Mesenchymal stem cell (in vitro differentiated cells and primary cell): Measurements from ENCODE around the gene PIAS2.

ENCODE experiments used
- DNase-seq: peaks from one replicate; pipeline ENCODE4 v3.0.0-alpha.2; 2013
- H2AFZ ChIP-seq: one replicate; pipeline ENCODE4 v1.6.1; 2013; ENCODE audit warnings: low read depth, mild to moderate bottlenecking, control low read depth, inconsistent platforms, low read length, moderate library complexity
- H2AK5ac ChIP-seq: 2 replicates; pipeline ENCODE4 v1.6.1; 2013; ENCODE audit warnings: low read length, moderate library complexity, mild to moderate bottlenecking, inconsistent platforms; ENCODE audit not compliant: severe bottlenecking
- H2BK120ac ChIP-seq: one replicate; pipeline ENCODE4 v1.6.1; 2013; ENCODE audit warnings: low read depth, mild to moderate bottlenecking, inconsistent platforms, low read length, moderate library complexity
- H2BK12ac ChIP-seq, 2 experiments: one replicate each; pipeline ENCODE4 v1.6.1; 2013; ENCODE audit warnings: inconsistent platforms in 2 of 2, low read length in 2 of 2, mild to moderate bottlenecking in 2 of 2, moderate library complexity in 2 of 2, control low read depth in 1 of 2
- H2BK15ac ChIP-seq: one replicate; pipeline ENCODE4 v1.6.1; 2013; ENCODE audit warnings: mild to moderate bottlenecking, low read depth, inconsistent platforms; ENCODE audit not compliant: poor library complexity, severe bottlenecking
- H2BK5ac ChIP-seq: 2 replicates; pipeline ENCODE4 v1.6.1; 2013; ENCODE audit warnings: low read depth, mild to moderate bottlenecking, low read length, control low read depth, inconsistent platforms; ENCODE audit not compliant: poor library complexity, severe bottlenecking
- H3K14ac ChIP-seq, 2 experiments: one replicate each; pipeline ENCODE4 v1.6.1; 2013; ENCODE audit warnings: inconsistent platforms in 2 of 2, low read length in 2 of 2, control low read depth in 1 of 2, mild to moderate bottlenecking in 1 of 2, moderate library complexity in 1 of 2
- H3K18ac ChIP-seq, 2 experiments: one replicate each; pipeline ENCODE4 v1.6.1; 2013; ENCODE audit warnings: inconsistent platforms in 2 of 2, low read length in 2 of 2, control low read depth in 1 of 2, low read depth in 1 of 2, mild to moderate bottlenecking in 1 of 2
- H3K23ac ChIP-seq, 2 experiments: one replicate each; pipeline ENCODE4 v1.6.1; 2013; ENCODE audit warnings: inconsistent platforms in 2 of 2, low read length in 2 of 2, mild to moderate bottlenecking in 2 of 2, moderate library complexity in 2 of 2, control low read depth in 1 of 2
- H3K27ac ChIP-seq: 2 replicates; pipeline ENCODE4 v1.5.1; 2013; ENCODE audit warnings: mild to moderate bottlenecking, moderate library complexity, low read length, control low read depth, inconsistent platforms; ENCODE audit not compliant: poor library complexity, severe bottlenecking
- H3K27me3 ChIP-seq, 2 experiments: 2 replicates each; pipeline versions ENCODE4 v1.6.1 to v1.7.0; 2013; ENCODE audit warnings: low read length in 2 of 2, mild to moderate bottlenecking in 2 of 2, moderate library complexity in 2 of 2, control low read depth in 1 of 2, inconsistent platforms in 1 of 2; ENCODE audit not compliant: control insufficient read depth in 1 of 2, insufficient read depth in 1 of 2
- H3K36me3 ChIP-seq, 2 experiments: 2 replicates each; pipeline versions ENCODE4 v1.6.1 to v1.7.0; 2013; ENCODE audit warnings: low read length in 2 of 2, control low read depth in 1 of 2, inconsistent platforms in 1 of 2, low read depth in 1 of 2, mild to moderate bottlenecking in 1 of 2; ENCODE audit not compliant: insufficient read depth in 2 of 2, control insufficient read depth in 1 of 2
- H3K4ac ChIP-seq, 2 experiments: one replicate each; pipeline ENCODE4 v1.6.1; 2013; ENCODE audit warnings: inconsistent platforms in 2 of 2, low read length in 2 of 2, mild to moderate bottlenecking in 2 of 2, moderate library complexity in 2 of 2, control low read depth in 1 of 2, low read depth in 1 of 2
- H3K4me1 ChIP-seq: 2 replicates; pipeline ENCODE4 v1.6.1; 2013; ENCODE audit warnings: low read depth, low read length, control low read depth; ENCODE audit not compliant: control insufficient read depth, insufficient read depth
- H3K4me2 ChIP-seq: 2 replicates; pipeline ENCODE4 v1.6.1; 2013; ENCODE audit warnings: low read length, mild to moderate bottlenecking, inconsistent platforms; ENCODE audit not compliant: poor library complexity, severe bottlenecking
- H3K4me3 ChIP-seq, 2 experiments: 2 replicates each; pipeline versions ENCODE4 v1.5.1 to v1.7.0; 2013; ENCODE audit warnings: low read length in 2 of 2, mild to moderate bottlenecking in 2 of 2, control low read depth in 1 of 2, low read depth in 1 of 2; ENCODE audit not compliant: insufficient read depth in 1 of 2
- H3K79me1 ChIP-seq: replicated peaks from 2 replicates; pipeline ENCODE4 v1.6.1; 2013; ENCODE audit warnings: mild to moderate bottlenecking, control low read depth, low read length, inconsistent platforms; ENCODE audit not compliant: poor library complexity, severe bottlenecking
- H3K9ac ChIP-seq: 2 replicates; pipeline ENCODE4 v1.7.0; 2013; ENCODE audit warnings: mild to moderate bottlenecking, low read length, moderate library complexity
- H3K9me3 ChIP-seq: 2 replicates; pipeline ENCODE4 v1.7.0; 2013; ENCODE audit warnings: mild to moderate bottlenecking, low read length; ENCODE audit not compliant: control insufficient read depth
- H4K8ac ChIP-seq: one replicate; pipeline ENCODE4 v1.6.1; 2013; ENCODE audit warnings: inconsistent platforms, mild to moderate bottlenecking, low read length, moderate library complexity
- H4K91ac ChIP-seq: one replicate; pipeline ENCODE4 v1.6.1; 2013; ENCODE audit warnings: mild to moderate bottlenecking, low read length, inconsistent platforms
- WGBS: methylation state at CpG from one replicate; pipeline ENCODE4 v1.1.7; 2013; ENCODE audit warnings: mixed read lengths; 5-methylcytosine and 5-hydroxymethylcytosine counted together

PIAS2 gene

GRCh38 chr18:46915800-46916550 lies 1.3 kb downstream of the PIAS2 start:
- no peak overlapping the region for H2BK120ac ChIP-seq
- no peak for DNase-seq
- no peak overlapping the region for H3K27ac ChIP-seq
- H3K36me3 ChIP-seq, result no peaks in the 10 kb centered on the region
- H3K27me3 ChIP-seq, result no peaks in the 10 kb centered on the region
- H3K9me3 ChIP-seq, result no peaks in the 10 kb centered on the region
- H4K91ac ChIP-seq, result no peak overlapping the region
- H2AK5ac ChIP-seq, result no peak overlapping the region
- H3K9ac ChIP-seq, result peak overlapping the region; percentile 89
- H3K79me1 ChIP-seq, result peaks cover 18% of the 10 kb centered on the region
- 32% methylated on average over 8 of the region's 12 CpGs for WGBS
- H3K4ac ChIP-seq, result no peak overlapping the region
- no peak overlapping the region for H2BK15ac ChIP-seq
- peaks cover 4% of the 10 kb centered on the region for H3K4me1 ChIP-seq
- H3K4me2 ChIP-seq, result peak overlapping the region; percentile 72
- no peak overlapping the region for H2AFZ ChIP-seq
- no peak overlapping the region for H4K8ac ChIP-seq
- H2BK5ac ChIP-seq, result no peak overlapping the region
- H3K4me3 ChIP-seq, result peak overlapping the region in 1 of 2 experiments; percentile 86
- H3K14ac ChIP-seq, result no peak overlapping the region
- H2BK12ac ChIP-seq, result no peak overlapping the region
- no peak overlapping the region for H3K18ac ChIP-seq
- H3K23ac ChIP-seq, result no peak overlapping the region

GRCh38 chr18:46910856-46911255 lies 6.5 kb downstream of the PIAS2 start:
- H2AFZ ChIP-seq, result no peak overlapping the region
- H2BK12ac ChIP-seq, result no peak overlapping the region
- no peak overlapping the region for H3K27ac ChIP-seq
- 94% methylated on average over 2 of the region's 3 CpGs for WGBS
- no peak overlapping the region for H3K18ac ChIP-seq
- H3K27me3 ChIP-seq, result no peaks in the 10 kb centered on the region
- no peak for DNase-seq
- H3K79me1 ChIP-seq, result peaks cover 27% of the 10 kb centered on the region
- no peak overlapping the region for H3K4me3 ChIP-seq
- H3K14ac ChIP-seq, result no peak overlapping the region
- no peaks in the 10 kb centered on the region for H3K9me3 ChIP-seq
- no peak overlapping the region for H2BK120ac ChIP-seq
- no peak overlapping the region for H2AK5ac ChIP-seq
- H3K23ac ChIP-seq, result no peak overlapping the region
- no peak overlapping the region for H2BK15ac ChIP-seq
- H3K4me1 ChIP-seq, result peaks cover 2% of the 10 kb centered on the region
- no peak overlapping the region for H3K4me2 ChIP-seq
- H3K4ac ChIP-seq, result no peak overlapping the region
- no peak overlapping the region for H4K8ac ChIP-seq
- no peaks in the 10 kb centered on the region for H3K36me3 ChIP-seq
- H3K9ac ChIP-seq, result no peak overlapping the region
- no peak overlapping the region for H4K91ac ChIP-seq
- H2BK5ac ChIP-seq, result no peak overlapping the region

- H3K14ac ChIP-seq, result no peak overlapping the region
- DNase-seq, result no peak
- no peak overlapping the region for H3K4ac ChIP-seq
- H3K4me2 ChIP-seq, result no peak overlapping the region
- H3K36me3 ChIP-seq, result no peaks in the 10 kb centered on the region
- H2AK5ac ChIP-seq, result no peak overlapping the region
- H2BK5ac ChIP-seq, result no peak overlapping the region
- no peak overlapping the region for H4K91ac ChIP-seq
- no peak overlapping the region for H2BK12ac ChIP-seq
- peaks cover 27% of the 10 kb centered on the region for H3K79me1 ChIP-seq
- no peak overlapping the region for H3K9ac ChIP-seq
- H3K27ac ChIP-seq, result no peak overlapping the region
- no peak overlapping the region for H2AFZ ChIP-seq
- no peak overlapping the region for H3K18ac ChIP-seq
- 100% methylated on average over 3 of the region's 3 CpGs for WGBS
- H2BK120ac ChIP-seq, result no peak overlapping the region
- no peak overlapping the region for H3K23ac ChIP-seq
- H3K4me1 ChIP-seq, result peaks cover 2% of the 10 kb centered on the region
- H3K9me3 ChIP-seq, result no peaks in the 10 kb centered on the region
- no peak overlapping the region for H2BK15ac ChIP-seq
- no peak overlapping the region for H4K8ac ChIP-seq
- no peaks in the 10 kb centered on the region for H3K27me3 ChIP-seq
- no peak overlapping the region for H3K4me3 ChIP-seq
These were observed 7.8 kb downstream of the PIAS2 start for GRCh38 chr18:46909497-46909896.

GRCh38 chr18:46903406-46903805 lies 13.9 kb downstream of the PIAS2 start:
- WGBS, result 100% methylated on average over 3 of the region's 3 CpGs
- no peak overlapping the region for H3K23ac ChIP-seq
- no peak overlapping the region for H3K18ac ChIP-seq
- H3K9me3 ChIP-seq, result no peaks in the 10 kb centered on the region
- no peak overlapping the region for H4K91ac ChIP-seq
- H2BK120ac ChIP-seq, result no peak overlapping the region
- H3K4ac ChIP-seq, result no peak overlapping the region
- H4K8ac ChIP-seq, result no peak overlapping the region
- H3K27me3 ChIP-seq, result no peaks in the 10 kb centered on the region
- H3K27ac ChIP-seq, result no peak overlapping the region
- H2AK5ac ChIP-seq, result no peak overlapping the region
- no peak overlapping the region for H3K4me2 ChIP-seq
- no peak overlapping the region for H3K9ac ChIP-seq
- H2BK12ac ChIP-seq, result no peak overlapping the region
- H3K79me1 ChIP-seq, result peaks cover 19% of the 10 kb centered on the region
- no peak overlapping the region for H3K14ac ChIP-seq
- H2BK5ac ChIP-seq, result no peak overlapping the region
- no peak for DNase-seq
- H2AFZ ChIP-seq, result no peak overlapping the region
- no peak overlapping the region for H3K4me3 ChIP-seq
- H3K36me3 ChIP-seq, result peaks cover 0 to 4% of the 10 kb centered on the region in 2 experiments
- H2BK15ac ChIP-seq, result no peak overlapping the region
- H3K4me1 ChIP-seq, result peaks cover 1% of the 10 kb centered on the region
